ENCODE data around the gene HOXC11. TPM values are rescaled to one million over a fixed set of nuclear protein-coding genes. Genes with fewer than 3 reads are reported as not detected.

The HOXC11 gene
- total RNA-seq, 4 donors from 2014 or later = 0.20 to 0.63 (median 0.60) TPM; not detected in 1

GRCh38 chr12:53935383-53936341 is 37.3 kb upstream of the HOXC11 start:
- WGBS, 2 donors = 10 to 11% methylated on average over 49 of the region's 49 CpGs
- no peak overlapping the region for H3K4me3 ChIP-seq
- no peaks in the 10 kb centered on the region for H3K9me3 ChIP-seq
- no peaks in the 10 kb centered on the region for H3K36me3 ChIP-seq
- peaks cover 12 to 100% of the 10 kb centered on the region in 2 donors for H3K27me3 ChIP-seq
- no peak for TF ChIP-seq POLR2A (IDR thresholded peaks at IDR 0.05)
- TF ChIP-seq CTCF (IDR thresholded peaks at IDR 0.05) = no peak
- no peak for TF ChIP-seq EP300 (IDR thresholded peaks at IDR 0.05)
- peaks cover 0 to 32% (median 5%) of the 10 kb centered on the region in 4 donors for H3K4me1 ChIP-seq
- no peak overlapping the region for H3K27ac ChIP-seq
- no peak for DNase-seq (ENCODE audit: low spot score in 2 of 2)

GRCh38 chr12:53937099-53937498 is 35.8 kb upstream of the HOXC11 start:
- no peak for TF ChIP-seq POLR2A (IDR thresholded peaks at IDR 0.05)
- no peak for TF ChIP-seq CTCF (IDR thresholded peaks at IDR 0.05)
- no peak for TF ChIP-seq EP300 (IDR thresholded peaks at IDR 0.05)
- Histone ChIP-seq H3K9me3 (no peaks in the 10 kb centered on the region), H3K4me3 (no peak overlapping the region), H3K4me1 (peaks cover 0 to 32% (median 5%) of the 10 kb centered on the region in 4 donors), H3K27ac (no peak overlapping the region), H3K27me3 (peaks cover 11 to 100% of the 10 kb centered on the region in 2 donors), H3K36me3 (no peaks in the 10 kb centered on the region)
- DNase-seq (ENCODE audit: low spot score in 2 of 2) = no peak
- 5 to 17% methylated on average over 12 of the region's 12 CpGs for WGBS, 2 donors

GRCh38 chr12:53937596-53938325 is 35.2 kb upstream of the HOXC11 start:
- no peak overlapping the region for H3K27ac ChIP-seq
- no peak for DNase-seq (ENCODE audit: low spot score in 2 of 2)
- H3K27me3 ChIP-seq = peaks cover 11 to 100% of the 10 kb centered on the region in 2 donors
- TF ChIP-seq POLR2A (IDR thresholded peaks at IDR 0.05) (no peak), CTCF (IDR thresholded peaks at IDR 0.05) (no peak), EP300 (IDR thresholded peaks at IDR 0.05) (no peak)
- H3K4me1 ChIP-seq = peaks cover 0 to 32% (median 5%) of the 10 kb centered on the region in 4 donors
- peak overlapping the region in 1 of 4 donors; percentile 34 for H3K4me3 ChIP-seq
- H3K9me3 ChIP-seq = no peaks in the 10 kb centered on the region
- H3K36me3 ChIP-seq = no peaks in the 10 kb centered on the region
- 15 to 18% methylated on average over 23 of the region's 23 CpGs for WGBS, 2 donors

GRCh38 chr12:53938326-53939140 is 34.4 kb upstream of the HOXC11 start, which contains the start of gene HOXC13:
Gene HOXC13, plus strand, starts transcription at chr12:53938831. Its CDS starts 76 bp downstream, at chr12:53938907.
- no peak for TF ChIP-seq EP300 (IDR thresholded peaks at IDR 0.05)
- no peak for TF ChIP-seq POLR2A (IDR thresholded peaks at IDR 0.05)
- no peak for TF ChIP-seq CTCF (IDR thresholded peaks at IDR 0.05)
- Histone ChIP-seq H3K27me3 (peaks cover 11 to 100% of the 10 kb centered on the region in 2 donors), H3K27ac (no peak within 1 kb of the TSS), H3K4me1 (peaks cover 0 to 32% (median 5%) of the 10 kb centered on the region in 4 donors), H3K9me3 (no peaks in the 10 kb centered on the region), H3K4me3 (peak within 1 kb of the TSS in 1 of 4 donors; percentile 34), H3K36me3 (no peaks in the 10 kb centered on the region)
- 2 to 3% methylated on average over 51 to 56 of the region's 56 CpGs for WGBS, 2 donors
- DNase-seq (ENCODE audit: low spot score in 2 of 2) = peak in 1 of 2 donors; percentile 42

Data from tibial nerve (tissue), 4 donors.